HG02759 (cell line): ENCODE results near the gene SFMBT2.
A peak's percentile ranks its signal among the peaks of the same experiment; 100 is the strongest.
"Not testable (repeated sequence)": the region's sequence is repeated elsewhere in the genome, so short reads cannot be mapped to it uniquely, and the experiment has no call there.

ENCODE experiments used
- ATAC-seq: cut with Tn5 transposase; IDR thresholded peaks from one replicate; pipeline ENCODE4 v1.9.1; 2021; ENCODE audit warnings: mild to moderate bottlenecking, moderate library complexity; ENCODE audit not compliant: unreplicated experiment

Gene SFMBT2

GRCh38 chr10:7403620-7404019 is 7.2 kb downstream of the SFMBT2 start:
- no peak for ATAC-seq

GRCh38 chr10:7401782-7402181 is 9.1 kb downstream of the SFMBT2 start:
- no peak for ATAC-seq

DNA sequence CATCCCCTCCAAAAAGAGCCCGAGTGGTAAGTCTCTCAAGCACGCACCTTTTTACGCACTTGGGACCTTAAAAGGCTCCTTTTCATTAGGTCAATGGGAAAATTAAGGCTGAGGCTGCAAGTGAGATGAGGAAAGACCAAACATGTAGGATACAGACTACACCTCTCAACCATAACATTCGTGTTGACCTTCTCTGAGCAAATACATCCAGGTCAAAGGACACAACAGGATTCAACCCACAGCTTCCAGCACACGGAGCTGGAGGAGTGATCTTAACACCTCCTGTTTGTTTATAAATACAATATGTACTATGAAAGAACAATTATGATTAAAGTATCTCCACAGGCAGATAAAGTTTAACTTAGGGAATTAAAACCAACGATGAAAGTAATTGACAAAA is 9.7 kb downstream of the SFMBT2 start:
- ATAC-seq = no peak

- ATAC-seq = no peak
Measured at GRCh38 chr10:7400068-7400715, 10.6 kb downstream of the SFMBT2 start.

- ATAC-seq = no peak
Measured at GRCh38 chr10:7399533-7399932, 11.3 kb downstream of the SFMBT2 start.

GRCh38 chr10:7397049-7398035 is 13.5 kb downstream of the SFMBT2 start:
- no peak for ATAC-seq

- ATAC-seq = not testable (repeated sequence)
Measured at GRCh38 chr10:7392301-7392700, 18.5 kb downstream of the SFMBT2 start.

DNA sequence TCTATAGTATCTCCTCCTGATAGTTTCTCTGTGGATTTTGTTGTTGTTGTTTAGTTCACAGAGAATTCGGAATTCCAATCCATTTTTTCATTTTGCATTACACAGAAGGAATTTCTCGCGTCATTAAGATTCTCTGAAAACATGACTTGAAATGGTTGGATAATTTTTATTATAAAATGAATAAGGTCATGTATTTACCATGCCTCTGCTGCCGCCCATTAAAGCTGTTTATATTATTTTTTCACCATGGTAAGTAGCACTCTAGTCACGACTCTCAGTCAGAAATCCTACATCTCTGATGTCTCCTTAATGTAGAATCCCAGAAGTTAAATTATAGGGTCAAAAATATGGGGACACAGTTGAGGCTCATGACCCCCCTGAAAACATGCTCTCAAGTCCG is 19.1 kb downstream of the SFMBT2 start:
- no peak for ATAC-seq

GRCh38 chr10:7390689-7391110 is 20.1 kb downstream of the SFMBT2 start:
- not testable (repeated sequence) for ATAC-seq

DNA sequence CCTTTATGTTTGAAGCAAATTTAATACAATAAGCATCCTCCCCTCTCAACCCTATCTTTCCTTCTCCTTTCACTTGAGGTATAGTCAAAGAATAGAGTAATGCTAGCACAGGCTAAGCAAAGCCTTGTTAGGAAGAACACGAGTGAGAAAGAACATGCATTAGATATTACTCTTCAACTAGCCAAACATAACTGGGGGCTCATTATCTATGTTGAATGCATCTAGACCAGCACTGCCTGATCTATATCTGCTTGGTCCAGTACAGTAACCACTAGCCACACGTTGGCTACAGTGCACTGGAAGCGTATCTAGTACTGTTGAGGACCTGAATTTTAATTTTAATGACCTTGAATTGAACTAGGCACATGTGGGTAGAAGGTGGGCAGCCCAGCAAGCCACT is 21.0 kb downstream of the SFMBT2 start:
- ATAC-seq = no peak

DNA sequence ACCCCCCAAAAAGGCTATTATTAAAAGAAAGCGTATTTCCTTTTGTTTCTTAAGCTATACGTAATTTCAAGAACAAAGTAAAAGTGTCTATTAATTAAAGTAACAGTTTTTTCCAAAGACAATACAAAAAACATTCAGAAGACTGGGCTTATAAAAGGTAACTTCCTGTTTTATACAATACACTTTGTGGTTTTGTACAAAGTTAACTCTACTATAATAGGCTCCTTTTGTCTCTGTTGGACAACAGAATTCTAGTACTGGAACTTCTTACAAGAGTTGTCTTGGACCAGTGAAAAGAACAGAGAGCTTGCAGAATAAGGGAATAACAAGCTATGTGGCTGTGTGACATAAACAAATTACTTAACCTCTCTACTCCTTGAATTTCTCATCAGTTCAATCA is 21.5 kb downstream of the SFMBT2 start:
- ATAC-seq = no peak

DNA sequence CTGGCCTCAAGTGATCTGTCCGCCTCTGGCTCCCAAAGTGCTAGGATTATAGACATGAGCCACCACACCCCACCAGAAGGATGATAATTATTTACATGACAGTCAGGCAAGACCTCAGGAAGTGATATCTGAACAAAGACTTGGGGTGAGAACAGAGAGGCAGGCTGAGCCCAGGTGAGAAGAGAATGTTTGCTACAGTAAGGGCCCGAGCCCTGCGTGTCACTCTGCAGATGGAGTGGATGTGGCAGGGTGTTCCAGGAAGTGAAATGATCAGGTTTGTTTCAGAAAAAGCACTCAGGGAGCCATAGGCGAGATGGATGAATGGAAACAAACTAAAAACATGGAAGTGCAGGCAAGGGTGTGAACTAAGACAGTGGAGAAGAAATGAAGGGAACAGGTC is 22.2 kb downstream of the SFMBT2 start:
- no peak for ATAC-seq

GRCh38 chr10:7388149-7388548 is 22.7 kb downstream of the SFMBT2 start:
- not testable (repeated sequence) for ATAC-seq

DNA sequence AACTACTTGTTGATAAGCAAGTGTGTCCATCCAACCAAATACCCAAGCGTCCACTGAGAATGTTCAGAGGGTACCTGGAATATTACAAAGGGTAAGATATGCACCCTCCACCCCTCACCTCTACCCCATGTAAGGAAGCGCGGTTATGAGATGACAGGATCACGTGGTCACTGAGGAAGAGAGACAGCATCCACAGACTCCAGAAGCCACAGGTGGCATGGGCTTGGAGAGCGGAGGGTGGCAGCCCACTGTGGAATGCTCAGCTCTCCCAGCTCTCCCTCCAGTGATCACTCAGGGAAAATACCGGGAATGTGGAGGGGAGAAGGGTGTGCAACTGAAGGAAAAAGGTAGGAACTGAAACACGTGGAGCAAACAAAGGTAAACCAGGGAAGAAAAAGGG is 25.7 kb downstream of the SFMBT2 start:
- no peak for ATAC-seq

DNA sequence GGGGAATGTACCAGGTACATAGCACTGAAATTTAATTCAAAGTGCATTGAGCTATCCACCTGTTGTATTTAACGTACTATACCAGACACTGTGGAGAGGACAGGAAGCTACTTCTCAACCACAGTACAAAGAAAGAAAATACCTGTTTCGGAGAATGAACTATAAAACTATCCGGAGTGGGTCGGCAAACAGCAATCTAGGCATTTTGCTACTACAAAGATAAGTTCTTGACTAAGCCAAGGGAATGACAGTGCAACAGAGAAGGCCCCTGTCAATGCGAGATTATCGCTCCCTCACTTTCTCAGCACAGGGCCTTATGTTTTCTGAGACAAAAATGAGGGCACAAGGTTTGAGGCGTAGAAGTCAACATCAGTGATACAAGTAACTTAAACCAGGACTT is 27.4 kb downstream of the SFMBT2 start:
- no peak for ATAC-seq

- ATAC-seq = no peak
Measured at GRCh38 chr10:7380704-7381241, 30.1 kb downstream of the SFMBT2 start.

DNA sequence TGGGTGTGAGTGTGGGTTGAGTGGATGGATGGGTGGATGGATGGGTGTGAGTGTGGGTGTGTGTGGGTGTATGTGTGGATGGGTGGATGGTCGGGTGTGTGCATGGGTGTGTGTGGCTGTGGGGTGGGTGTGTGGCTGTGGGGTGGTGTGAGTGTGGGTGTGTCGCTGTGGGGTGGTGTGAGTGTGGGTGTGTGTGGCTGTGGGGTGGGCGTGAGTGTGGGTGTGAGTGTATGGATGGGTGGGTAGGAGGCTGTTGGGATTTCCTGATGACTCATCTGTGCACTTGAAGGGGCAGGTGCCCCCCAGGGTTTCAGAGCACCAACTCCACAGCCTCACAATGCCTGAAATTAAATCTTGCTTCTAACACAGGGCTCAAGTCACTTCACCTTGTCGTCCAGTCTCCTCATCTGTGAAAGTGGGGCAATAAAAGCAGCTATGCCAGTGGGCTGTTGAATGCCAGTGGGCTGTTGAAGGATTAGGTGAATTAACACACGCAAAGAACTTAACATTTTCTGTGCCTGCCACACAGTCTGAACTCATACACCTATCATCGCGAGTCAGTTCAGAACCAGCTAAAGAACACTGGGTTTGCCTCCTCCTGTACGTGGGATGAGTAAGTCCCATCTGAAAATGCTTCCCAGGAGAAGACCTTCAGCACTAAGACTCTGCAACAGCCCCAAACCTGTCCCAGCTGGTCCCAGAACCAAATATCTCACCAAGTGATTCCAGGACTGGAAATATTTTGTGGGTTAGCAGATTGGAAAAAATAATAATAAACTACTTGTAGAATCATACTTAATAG is 32.0 kb downstream of the SFMBT2 start:
- peak; percentile 59 for ATAC-seq

- no peak for ATAC-seq
Measured at GRCh38 chr10:7377614-7378248, 33.1 kb downstream of the SFMBT2 start.

GRCh38 chr10:7374795-7375194 is 36.0 kb downstream of the SFMBT2 start:
- ATAC-seq = no peak

DNA sequence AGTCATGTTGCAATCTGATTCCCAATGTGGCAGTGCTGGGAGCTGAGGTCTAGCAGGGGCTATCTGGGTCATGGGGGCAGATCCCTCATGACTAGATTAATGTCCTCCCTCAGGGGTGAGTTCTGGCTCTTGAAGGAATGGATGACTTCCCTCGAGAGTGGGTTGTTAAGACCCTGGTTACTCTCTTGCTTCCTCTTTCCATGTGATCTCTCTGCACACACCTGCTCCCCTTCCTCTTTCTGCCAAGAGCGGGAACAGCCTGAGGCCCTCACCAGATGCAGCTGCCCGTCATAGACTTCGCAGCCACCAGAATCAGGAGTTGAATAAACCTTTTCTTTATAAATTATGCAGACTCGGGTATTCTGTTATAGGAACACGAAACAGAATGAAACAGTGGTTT is 37.8 kb downstream of the SFMBT2 start:
- no peak for ATAC-seq

- ATAC-seq = no peak
Measured at GRCh38 chr10:7372504-7372903, 38.3 kb downstream of the SFMBT2 start.
